DOHH2 (cell line): ENCODE data around the gene OR2B3.

Source experiments
- EZH2phosphoT487 ChIP-seq: fragments of 200-600 bp; sonication (generic); IDR thresholded peaks from 2 replicates; pipeline ENCODE4 v1.6.1; 2017; ENCODE audit warnings: borderline replicate concordance, mild to moderate bottlenecking, antibody characterized with exemption, low read length, moderate library complexity, mixed read lengths
- TF ChIP-seq, protein P1 (sequence below): fragments of 200-600 bp; sonication (generic); IDR thresholded peaks from one replicate; pipeline ENCODE4 v1.5.1; 2014; ENCODE audit warnings: antibody characterized with exemption, mild to moderate bottlenecking, low read depth, low read length; ENCODE audit not compliant: poor library complexity, severe bottlenecking

DNA sequence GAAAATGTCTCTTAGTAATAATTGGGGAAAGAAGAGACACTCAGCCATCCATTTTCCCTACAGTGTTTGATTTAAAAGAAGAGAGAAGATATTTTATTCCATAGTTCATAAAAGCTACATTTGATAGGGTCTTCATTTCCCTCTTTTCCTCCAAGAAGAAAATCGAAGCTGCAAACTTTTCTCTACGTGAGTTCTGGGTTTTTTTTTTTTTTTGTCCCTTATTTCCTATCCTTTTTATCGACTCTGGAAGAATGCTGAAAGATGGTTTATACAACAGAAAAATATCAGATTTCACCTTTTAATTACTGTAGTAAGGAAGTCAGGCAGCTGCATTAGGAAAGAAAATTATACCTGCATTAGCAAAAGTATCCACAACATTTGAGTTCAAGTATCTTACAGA lies 12.1 kb upstream of the OR2B3 start, which contains the start of gene OR2J1:
- TF ChIP-seq, protein P1, sequence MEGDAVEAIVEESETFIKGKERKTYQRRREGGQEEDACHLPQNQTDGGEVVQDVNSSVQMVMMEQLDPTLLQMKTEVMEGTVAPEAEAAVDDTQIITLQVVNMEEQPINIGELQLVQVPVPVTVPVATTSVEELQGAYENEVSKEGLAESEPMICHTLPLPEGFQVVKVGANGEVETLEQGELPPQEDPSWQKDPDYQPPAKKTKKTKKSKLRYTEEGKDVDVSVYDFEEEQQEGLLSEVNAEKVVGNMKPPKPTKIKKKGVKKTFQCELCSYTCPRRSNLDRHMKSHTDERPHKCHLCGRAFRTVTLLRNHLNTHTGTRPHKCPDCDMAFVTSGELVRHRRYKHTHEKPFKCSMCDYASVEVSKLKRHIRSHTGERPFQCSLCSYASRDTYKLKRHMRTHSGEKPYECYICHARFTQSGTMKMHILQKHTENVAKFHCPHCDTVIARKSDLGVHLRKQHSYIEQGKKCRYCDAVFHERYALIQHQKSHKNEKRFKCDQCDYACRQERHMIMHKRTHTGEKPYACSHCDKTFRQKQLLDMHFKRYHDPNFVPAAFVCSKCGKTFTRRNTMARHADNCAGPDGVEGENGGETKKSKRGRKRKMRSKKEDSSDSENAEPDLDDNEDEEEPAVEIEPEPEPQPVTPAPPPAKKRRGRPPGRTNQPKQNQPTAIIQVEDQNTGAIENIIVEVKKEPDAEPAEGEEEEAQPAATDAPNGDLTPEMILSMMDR: no peak
- no peak for TF ChIP-seq EZH2phosphoT487
